ENCODE results near the gene KCNH8.

Gene KCNH8

GRCh38 chr3:19485267-19485666, 337.0 kb downstream of the KCNH8 start:
- DNase-seq (ENCODE audit: low read depth), result no peak

- no peak for DNase-seq (ENCODE audit: low read depth)
These were observed 339.1 kb downstream of the KCNH8 start for GRCh38 chr3:19487386-19487785.

- DNase-seq (ENCODE audit: low read depth), result no peak
These were observed 340.6 kb downstream of the KCNH8 start for GRCh38 chr3:19488939-19489338.

- DNase-seq (ENCODE audit: low read depth), result no peak
These were observed 341.6 kb downstream of the KCNH8 start for GRCh38 chr3:19489936-19490335.

- no peak for DNase-seq (ENCODE audit: low read depth)
These were observed 357.9 kb downstream of the KCNH8 start for GRCh38 chr3:19506171-19506570.

- DNase-seq (ENCODE audit: low read depth), result no peak
These were observed 374.0 kb downstream of the KCNH8 start for GRCh38 chr3:19522305-19522704.

GRCh38 chr3:19526071-19526470, 377.8 kb downstream of the KCNH8 start:
- no peak for DNase-seq (ENCODE audit: low read depth)

GRCh38 chr3:19527746-19528145, 379.4 kb downstream of the KCNH8 start:
- DNase-seq (ENCODE audit: low read depth), result no peak

GRCh38 chr3:19531426-19531825, 383.1 kb downstream of the KCNH8 start:
- no peak for DNase-seq (ENCODE audit: low read depth)

- DNase-seq (ENCODE audit: low read depth), result no peak
These were observed 391.4 kb downstream of the KCNH8 start for GRCh38 chr3:19539518-19540392.

- DNase-seq (ENCODE audit: low read depth), result no peak
These were observed 392.2 kb downstream of the KCNH8 start for GRCh38 chr3:19540464-19540863.

GRCh38 chr3:19541284-19541683, 393.0 kb downstream of the KCNH8 start:
- no peak for DNase-seq (ENCODE audit: low read depth)

- DNase-seq (ENCODE audit: low read depth), result no peak
These were observed 395.0 kb downstream of the KCNH8 start for GRCh38 chr3:19543212-19543841.

GRCh38 chr3:19547665-19548464, 399.6 kb downstream of the KCNH8 start:
- no peak for DNase-seq (ENCODE audit: low read depth)

GRCh38 chr3:19559724-19560442, 411.6 kb downstream of the KCNH8 start:
- no peak for DNase-seq (ENCODE audit: low read depth)

- no peak for DNase-seq (ENCODE audit: low read depth)
These were observed 425.3 kb downstream of the KCNH8 start for GRCh38 chr3:19573644-19574043.

- no peak for DNase-seq (ENCODE audit: low read depth)
These were observed 426.0 kb downstream of the KCNH8 start for GRCh38 chr3:19574268-19574667.

- DNase-seq (ENCODE audit: low read depth), result no peak
These were observed 428.0 kb downstream of the KCNH8 start for GRCh38 chr3:19576343-19576742.

Measured in HS-27A (cell line).